Measurements from ENCODE around the gene CDH4.

CDH4 gene

GRCh38 chr20:61930776-61931475 lies 678.9 kb downstream of the CDH4 start:
- no peak for FAIRE-seq

- no peak for FAIRE-seq
Measured at GRCh38 chr20:61931476-61932198, 679.6 kb downstream of the CDH4 start.

DNA sequence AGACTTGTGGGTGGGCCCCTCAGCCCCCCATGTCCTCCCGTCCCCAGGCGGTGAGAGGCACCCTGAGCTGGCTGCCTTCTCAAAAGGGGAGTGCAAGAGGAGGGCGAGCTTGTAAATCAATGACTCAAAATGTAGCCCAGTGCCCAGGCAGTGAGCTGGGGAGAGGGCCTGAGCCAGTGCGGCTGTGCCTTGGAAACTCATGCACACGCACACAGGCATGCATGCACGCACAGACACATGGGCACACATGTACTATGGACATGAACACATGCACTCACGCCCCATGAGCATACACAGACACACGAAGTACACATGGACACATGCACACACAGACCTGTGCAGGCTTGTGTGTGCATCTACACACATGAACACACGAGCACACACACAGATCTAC lies 680.1 kb downstream of the CDH4 start:
- FAIRE-seq, result no peak

GRCh38 chr20:61932711-61933480 lies 680.8 kb downstream of the CDH4 start:
- FAIRE-seq, result no peak

GRCh38 chr20:61933481-61933950 lies 681.5 kb downstream of the CDH4 start:
- FAIRE-seq, result no peak

- no peak for FAIRE-seq
Measured at GRCh38 chr20:61933951-61934715, 682.1 kb downstream of the CDH4 start.

- no peak for FAIRE-seq
Measured at GRCh38 chr20:61934716-61935530, 682.9 kb downstream of the CDH4 start.

DNA sequence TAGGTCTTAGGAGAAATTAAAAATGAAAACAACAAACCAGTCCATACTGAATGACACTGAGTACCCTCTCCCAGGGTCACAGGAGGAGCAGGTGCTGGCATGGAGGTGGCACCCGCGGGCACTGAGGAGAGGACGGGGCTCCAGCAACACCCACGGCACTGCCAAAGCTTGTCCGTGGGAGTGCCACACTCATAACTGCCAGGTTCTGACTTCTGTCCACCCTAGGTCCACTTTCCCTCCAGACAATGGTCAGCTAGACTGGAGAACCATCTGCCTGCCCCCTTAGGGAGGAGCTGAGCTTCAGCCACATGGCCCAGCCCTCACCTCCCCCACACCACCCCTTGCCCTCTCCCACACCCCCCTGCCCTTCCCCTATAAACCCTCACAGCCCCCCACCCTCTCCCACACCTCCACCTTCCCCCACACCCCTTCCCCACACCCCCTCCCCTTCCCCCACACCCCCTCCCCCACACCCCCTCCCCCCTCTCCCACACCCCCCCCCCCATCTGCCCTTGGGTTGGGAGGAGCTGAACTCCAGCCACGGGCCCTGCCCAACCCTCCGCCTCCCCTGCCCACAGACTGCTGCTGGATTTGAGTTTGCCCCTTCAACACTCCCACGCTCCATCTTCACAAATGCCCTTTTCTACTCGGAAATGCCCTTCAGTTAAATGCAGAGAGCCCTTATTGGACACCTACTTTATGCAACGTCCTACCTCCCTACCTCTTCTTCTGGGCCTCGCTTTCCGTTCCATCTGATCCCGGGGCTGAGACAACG lies 684.1 kb downstream of the CDH4 start:
- FAIRE-seq, result no peak

DNA sequence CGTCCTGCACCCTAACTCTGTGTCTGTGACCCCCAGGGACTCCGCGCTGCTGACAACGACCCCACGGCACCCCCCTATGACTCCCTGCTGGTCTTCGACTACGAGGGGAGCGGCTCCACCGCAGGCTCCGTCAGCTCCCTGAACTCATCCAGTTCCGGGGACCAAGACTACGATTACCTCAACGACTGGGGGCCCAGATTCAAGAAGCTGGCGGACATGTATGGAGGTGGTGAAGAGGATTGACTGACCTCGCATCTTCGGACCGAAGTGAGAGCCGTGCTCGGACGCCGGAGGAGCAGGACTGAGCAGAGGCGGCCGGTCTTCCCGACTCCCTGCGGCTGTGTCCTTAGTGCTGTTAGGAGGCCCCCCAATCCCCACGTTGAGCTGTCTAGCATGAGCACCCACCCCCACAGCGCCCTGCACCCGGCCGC lies 684.7 kb downstream of the CDH4 start:
- no peak for FAIRE-seq

GRCh38 chr20:61937146-61937962 lies 685.3 kb downstream of the CDH4 start:
- no peak for FAIRE-seq

DNA sequence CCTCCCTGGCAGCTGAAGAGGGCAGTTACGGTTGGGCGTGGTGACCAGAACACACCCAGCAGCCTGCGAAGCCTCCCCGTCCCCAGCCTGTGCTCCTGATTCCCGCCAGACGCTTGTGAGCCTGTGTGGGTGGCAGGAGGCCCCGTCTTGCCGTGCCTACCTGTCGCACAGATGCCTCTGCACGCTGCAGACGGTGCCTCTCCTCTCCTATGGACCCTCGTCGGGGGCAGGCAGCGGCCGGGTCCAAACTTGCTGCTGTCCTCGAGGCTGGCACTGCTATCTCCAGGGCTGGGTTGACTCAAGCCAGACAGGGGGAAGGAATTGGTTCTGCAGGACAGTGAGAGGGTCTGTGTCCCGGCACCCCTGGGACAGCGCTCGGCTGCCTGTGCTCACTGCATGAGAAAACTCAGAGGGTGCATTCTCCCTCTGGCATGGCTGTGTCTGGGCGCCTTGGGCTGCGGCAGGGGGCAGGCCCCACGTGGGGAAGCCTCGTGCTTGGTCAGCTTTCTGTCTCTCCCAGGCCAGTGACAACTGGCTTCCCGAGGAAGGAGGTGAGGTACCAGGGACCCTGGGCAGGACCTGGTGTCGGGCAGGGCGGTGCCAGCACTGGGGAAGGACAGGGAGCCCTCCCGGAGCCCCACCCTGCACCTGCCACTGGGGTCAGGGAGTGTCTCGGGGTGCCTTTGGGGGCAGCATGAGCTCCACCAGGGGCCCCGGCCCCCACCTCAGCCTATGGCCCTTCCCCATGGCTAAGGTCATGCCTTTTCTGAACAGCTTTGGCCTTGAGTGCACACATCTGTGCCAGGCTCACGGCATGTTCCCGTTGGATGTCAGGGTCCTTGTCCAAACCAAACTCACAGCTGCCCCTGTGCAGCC lies 686.1 kb downstream of the CDH4 start:
- FAIRE-seq, result no peak

DNA sequence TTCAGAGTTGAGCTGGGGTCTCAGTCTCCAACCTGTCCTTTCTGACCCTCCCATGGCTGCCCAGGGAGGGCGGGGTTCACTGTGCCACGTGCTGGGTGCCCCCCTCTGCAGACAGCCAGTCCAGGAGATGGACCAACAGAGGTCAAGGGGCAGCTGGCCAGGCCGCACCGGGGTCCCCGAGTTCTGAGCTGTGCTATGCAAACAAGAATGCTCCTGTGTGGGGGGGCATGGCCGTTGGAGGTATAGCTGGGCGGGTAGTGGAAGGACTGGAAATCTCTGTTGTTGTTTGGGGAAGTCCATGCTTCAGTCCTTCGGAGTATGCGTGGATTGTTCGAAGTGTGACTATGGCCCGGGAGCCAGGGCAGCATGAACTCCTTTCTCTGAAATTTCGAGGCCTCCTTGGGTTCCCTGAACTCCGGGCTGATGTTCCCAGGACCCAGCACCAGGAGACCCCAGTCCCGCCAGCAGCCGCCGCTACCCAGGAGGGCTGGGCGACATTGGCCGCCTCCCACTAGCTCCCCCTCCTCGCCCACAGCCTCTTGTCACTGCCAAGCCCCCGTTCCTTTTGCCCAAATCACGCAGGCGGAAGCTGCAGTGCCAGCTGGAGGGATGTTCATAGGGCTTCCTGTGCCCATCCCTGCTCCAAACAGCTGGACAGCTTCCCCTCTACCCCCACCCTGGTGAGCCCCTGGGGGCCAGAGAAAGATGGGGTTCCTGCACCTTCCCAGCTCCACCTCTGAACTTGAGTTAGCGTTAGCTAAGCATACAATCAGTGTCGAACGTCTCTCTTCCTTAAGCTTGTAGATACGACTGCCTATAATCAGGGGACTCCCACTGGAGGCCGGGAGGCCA lies 687.0 kb downstream of the CDH4 start:
- no peak for FAIRE-seq

DNA sequence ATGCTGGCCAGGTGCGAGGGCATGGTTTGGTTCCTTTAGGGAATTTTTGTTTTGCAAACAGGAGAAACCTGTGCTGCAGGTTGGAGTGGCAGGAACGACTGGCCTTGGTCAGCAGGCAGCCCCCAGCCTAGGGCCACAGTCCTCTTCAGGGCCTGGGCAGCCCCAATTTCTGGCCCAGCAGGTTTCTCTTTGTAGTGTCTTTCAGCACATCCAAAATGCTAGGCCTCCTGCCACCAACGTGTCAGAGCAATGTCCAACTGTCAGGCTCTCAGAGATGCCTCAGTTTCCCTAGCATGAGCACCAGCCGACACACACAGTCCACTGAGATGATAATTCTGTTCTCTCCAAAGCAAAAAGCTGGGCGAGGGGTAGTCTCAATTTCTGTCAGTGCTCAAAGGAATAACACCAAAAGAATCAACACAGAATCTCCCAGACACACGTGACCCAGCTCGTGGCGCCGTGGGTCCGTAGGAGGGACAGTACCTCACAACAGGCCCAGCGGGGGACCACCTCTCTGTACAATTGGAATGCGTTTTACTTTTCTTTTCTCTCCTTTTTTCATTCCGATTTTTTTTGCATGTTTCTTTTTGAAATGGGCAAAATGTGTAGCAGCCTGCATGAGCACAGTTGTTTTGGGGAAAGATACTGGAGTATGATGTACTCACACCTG lies 687.8 kb downstream of the CDH4 start:
- no peak for FAIRE-seq

GRCh38 chr20:61940491-61940890 lies 688.4 kb downstream of the CDH4 start:
- FAIRE-seq, result no peak

DNA sequence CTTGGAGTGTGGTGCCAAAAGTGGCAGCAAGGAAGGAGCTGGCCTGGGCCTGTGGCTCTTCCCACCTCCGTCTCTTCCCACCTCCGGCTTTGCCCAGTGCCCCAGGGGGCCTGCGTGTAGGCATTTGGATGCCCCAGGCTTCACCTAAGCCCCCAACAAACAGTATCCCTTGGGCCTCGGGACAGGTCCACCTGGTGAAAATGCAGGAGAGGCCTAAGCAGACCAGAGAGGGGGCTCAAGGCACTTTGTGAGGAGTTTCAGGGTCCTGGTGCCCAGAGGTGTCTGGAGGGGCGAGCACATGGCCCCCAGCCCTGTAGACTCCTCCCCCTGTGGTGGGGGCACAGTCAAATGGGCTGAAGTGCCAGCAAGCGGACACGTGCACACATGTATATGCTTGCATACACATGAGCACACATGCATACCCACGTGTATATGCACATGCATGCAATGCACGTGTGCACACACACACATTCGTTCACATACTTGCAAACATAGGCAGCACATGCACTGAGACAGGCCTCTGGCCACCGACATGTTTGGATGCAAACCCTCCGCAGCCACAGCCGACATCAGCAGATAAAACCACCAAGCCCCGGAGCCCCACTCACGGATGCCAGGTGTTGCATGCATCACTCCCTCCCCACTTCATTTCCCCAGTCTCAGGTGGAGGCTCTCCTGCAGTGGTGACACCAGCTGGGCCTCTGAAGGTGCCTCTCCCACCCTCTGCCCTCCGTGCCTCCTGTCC lies 689.1 kb downstream of the CDH4 start:
- no peak for FAIRE-seq

GRCh38 chr20:61941721-61942405 lies 689.8 kb downstream of the CDH4 start:
- FAIRE-seq, result no peak
